ENCODE results near the gene LEMD1.
A peak's percentile ranks its signal among the peaks of the same experiment; 100 is the strongest.

LEMD1 gene

GRCh38 chr1:205356440-205357139 lies 65.3 kb downstream of the LEMD1 start, which contains the start of gene KLHDC8A:
Gene KLHDC8A, minus strand, starts transcription at chr1:205356922. Its CDS starts 13,318 bp downstream, at chr1:205343604.
- 0 out of 2 replicates have a peak, but pooled peaks cover 1% of the 10 kb centered on the region for H3K27me3 ChIP-seq (replicated peaks; ENCODE audit: control insufficient read depth, insufficient read depth, low read length)
- H3K36me3 ChIP-seq (ENCODE audit: control insufficient read depth, insufficient read depth, low read length) = no peaks in the 10 kb centered on the region
- no peak for TF ChIP-seq CTCF (IDR thresholded peaks at IDR 0.05; ENCODE audit: insufficient read depth, low read length, poor library complexity, severe bottlenecking)
- H3K4me3 ChIP-seq (replicated peaks; ENCODE audit: low read depth, low read length) = no peak within 1 kb of the TSS
- no peak for DNase-seq (ENCODE audit: extremely low read depth, insufficient read length)

- no peak for DNase-seq (ENCODE audit: extremely low read depth, insufficient read length)
These were observed 66.8 kb downstream of the LEMD1 start for GRCh38 chr1:205355075-205355453.

GRCh38 chr1:205354259-205355074 lies 67.4 kb downstream of the LEMD1 start:
- TF ChIP-seq CTCF (IDR thresholded peaks at IDR 0.05; ENCODE audit: insufficient read depth, low read length, poor library complexity, severe bottlenecking) = peak; percentile 80
- H3K36me3 ChIP-seq (ENCODE audit: control insufficient read depth, insufficient read depth, low read length) = no peaks in the 10 kb centered on the region
- H3K4me3 ChIP-seq (replicated peaks; ENCODE audit: low read depth, low read length) = no peak overlapping the region
- no peak for DNase-seq (ENCODE audit: extremely low read depth, insufficient read length)
- H3K27me3 ChIP-seq (replicated peaks; ENCODE audit: control insufficient read depth, insufficient read depth, low read length) = 0 out of 2 replicates have a peak, but pooled peaks cover 1% of the 10 kb centered on the region

More at GRCh38 chr1:205355075-205355453, 66.8 kb downstream of the LEMD1 start:
- no peak overlapping the region for H3K4me3 ChIP-seq (replicated peaks; ENCODE audit: low read depth, low read length)
- TF ChIP-seq CTCF (IDR thresholded peaks at IDR 0.05; ENCODE audit: insufficient read depth, low read length, poor library complexity, severe bottlenecking) = no peak
- no peaks in the 10 kb centered on the region for H3K36me3 ChIP-seq (ENCODE audit: control insufficient read depth, insufficient read depth, low read length)
- 0 out of 2 replicates have a peak, but pooled peaks cover 1% of the 10 kb centered on the region for H3K27me3 ChIP-seq (replicated peaks; ENCODE audit: control insufficient read depth, insufficient read depth, low read length)

- Histone ChIP-seq H3K27me3 (replicated peaks; ENCODE audit: control insufficient read depth, insufficient read depth, low read length) (peaks cover 4% of the 10 kb centered on the region; the same call in 1 of the 2 replicates), H3K4me3 (replicated peaks; ENCODE audit: low read depth, low read length) (no peak overlapping the region), H3K36me3 (ENCODE audit: control insufficient read depth, insufficient read depth, low read length) (no peaks in the 10 kb centered on the region)
- DNase-seq (ENCODE audit: extremely low read depth, insufficient read length) = no peak
- no peak for TF ChIP-seq CTCF (IDR thresholded peaks at IDR 0.05; ENCODE audit: insufficient read depth, low read length, poor library complexity, severe bottlenecking)
These were observed 68.2 kb downstream of the LEMD1 start for GRCh38 chr1:205353612-205354011.

GRCh38 chr1:205353191-205353590 lies 68.7 kb downstream of the LEMD1 start:
- DNase-seq (ENCODE audit: extremely low read depth, insufficient read length) = no peak
- no peak for TF ChIP-seq CTCF (IDR thresholded peaks at IDR 0.05; ENCODE audit: insufficient read depth, low read length, poor library complexity, severe bottlenecking)
- no peak overlapping the region for H3K4me3 ChIP-seq (replicated peaks; ENCODE audit: low read depth, low read length)
- H3K36me3 ChIP-seq (ENCODE audit: control insufficient read depth, insufficient read depth, low read length) = no peaks in the 10 kb centered on the region
- peaks cover 4% of the 10 kb centered on the region; the same call in 1 of the 2 replicates for H3K27me3 ChIP-seq (replicated peaks; ENCODE audit: control insufficient read depth, insufficient read depth, low read length)
